NOMO-1 treated with DMSO at 0.1 percent for 48 hours (cell line): ENCODE data around the gene GTF2A1L.
"Not testable (repeated sequence)": the region's sequence is repeated elsewhere in the genome, so short reads cannot be mapped to it uniquely, and the experiment has no call there.

Source experiments
- DNase-seq: peaks from one replicate; lab custom pipeline; 2025; ENCODE audit not compliant: unreplicated experiment; lab: John Stamatoyannopoulos, UW

The GTF2A1L gene

GRCh38 chr2:48695991-48696390 lies 78.3 kb downstream of the GTF2A1L start:
- DNase-seq, result no peak

GRCh38 chr2:48696881-48697280 lies 79.2 kb downstream of the GTF2A1L start:
- no peak for DNase-seq

- no peak for DNase-seq
Observed at GRCh38 chr2:48699348-48699930, 81.8 kb downstream of the GTF2A1L start.

- not testable (repeated sequence) for DNase-seq
Observed at GRCh38 chr2:48703621-48704020, 86.0 kb downstream of the GTF2A1L start.

DNA sequence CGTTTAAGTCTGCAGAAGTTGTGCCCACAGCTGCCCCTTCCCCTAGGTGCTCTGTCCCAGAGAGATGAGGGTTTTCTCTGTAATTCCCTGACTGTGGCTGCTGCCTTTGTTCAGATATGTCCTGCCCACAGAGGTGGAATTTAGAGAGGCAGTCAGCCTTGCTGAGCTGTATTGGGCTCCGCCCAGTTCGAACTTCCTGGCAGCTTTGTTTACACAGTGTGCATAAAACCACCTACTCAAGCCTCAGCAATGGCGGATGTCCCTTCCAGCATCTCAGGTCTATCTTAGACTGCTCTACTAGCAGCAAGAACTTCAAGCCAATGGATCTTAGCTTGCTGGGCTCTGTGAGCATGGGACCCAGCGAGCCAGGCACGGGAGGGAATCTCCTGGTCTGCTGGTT lies 89.8 kb downstream of the GTF2A1L start:
- DNase-seq, result no peak

DNA sequence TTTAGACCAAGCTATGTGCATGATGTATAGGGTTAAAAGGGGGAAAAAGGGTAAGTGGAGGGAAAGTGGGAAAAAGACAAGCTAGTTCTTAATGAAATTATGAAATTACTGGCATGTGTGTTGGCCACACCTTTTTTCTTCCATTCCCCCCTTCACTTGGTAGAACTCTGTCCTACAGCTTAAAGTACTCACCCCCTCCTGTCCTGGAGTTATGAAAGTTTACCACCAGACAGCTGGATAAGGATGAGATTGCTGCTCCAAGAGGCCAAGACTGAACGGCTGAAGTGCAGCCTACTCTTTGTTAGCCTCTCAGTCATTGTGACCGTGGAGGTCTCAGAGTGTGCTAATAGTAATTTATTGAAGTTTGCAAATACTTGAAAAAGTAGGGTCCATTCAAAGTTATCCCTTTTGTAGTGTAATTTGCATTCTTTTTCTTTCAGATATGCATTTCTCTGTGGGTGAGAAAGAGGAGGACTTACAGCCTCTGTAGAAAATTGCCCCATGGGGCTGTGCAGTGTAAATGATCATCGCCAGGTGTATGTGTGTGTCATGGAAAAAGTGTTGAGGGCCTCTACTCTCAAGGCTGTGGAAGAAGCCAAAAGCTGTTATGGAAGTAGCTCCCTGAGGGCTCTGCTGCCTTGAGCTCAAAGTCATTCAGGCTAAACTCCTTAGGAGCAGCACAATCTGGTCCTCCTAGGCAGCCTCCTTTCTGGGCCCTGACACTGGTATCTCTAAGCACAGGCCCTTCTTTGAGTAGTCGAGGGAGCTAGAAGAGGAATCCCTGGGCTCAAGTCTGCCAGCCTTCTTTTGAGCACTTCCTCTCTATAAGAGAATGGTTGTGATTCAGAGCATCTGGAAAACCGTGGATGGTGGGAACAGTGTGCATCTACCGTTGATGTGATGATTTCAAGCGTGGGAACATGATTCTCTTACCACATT lies 91.7 kb downstream of the GTF2A1L start:
- no peak for DNase-seq

GRCh38 chr2:48711343-48711742 lies 93.7 kb downstream of the GTF2A1L start:
- DNase-seq, result peak; percentile 1

DNA sequence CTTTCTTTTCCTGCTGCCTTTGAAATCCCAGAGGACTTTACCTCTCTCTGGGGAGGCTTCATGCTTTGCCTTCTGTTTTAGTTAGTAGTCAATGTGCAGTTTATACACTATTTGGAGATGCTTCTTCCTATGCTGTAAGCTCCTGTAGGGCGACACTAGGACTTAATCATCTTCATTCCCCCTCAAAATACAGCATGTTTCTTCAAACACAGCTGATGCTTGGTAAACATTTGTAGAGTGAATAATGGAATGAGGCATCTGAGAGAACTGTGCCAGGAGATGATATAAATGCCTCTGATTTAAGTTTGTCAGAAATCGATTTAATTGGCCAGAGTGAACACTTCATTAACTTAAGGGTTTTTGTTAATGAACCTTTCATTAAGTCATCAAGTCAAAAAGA lies 94.5 kb downstream of the GTF2A1L start:
- DNase-seq, result no peak

- DNase-seq, result no peak
Observed at GRCh38 chr2:48713647-48714046, 96.0 kb downstream of the GTF2A1L start.

DNA sequence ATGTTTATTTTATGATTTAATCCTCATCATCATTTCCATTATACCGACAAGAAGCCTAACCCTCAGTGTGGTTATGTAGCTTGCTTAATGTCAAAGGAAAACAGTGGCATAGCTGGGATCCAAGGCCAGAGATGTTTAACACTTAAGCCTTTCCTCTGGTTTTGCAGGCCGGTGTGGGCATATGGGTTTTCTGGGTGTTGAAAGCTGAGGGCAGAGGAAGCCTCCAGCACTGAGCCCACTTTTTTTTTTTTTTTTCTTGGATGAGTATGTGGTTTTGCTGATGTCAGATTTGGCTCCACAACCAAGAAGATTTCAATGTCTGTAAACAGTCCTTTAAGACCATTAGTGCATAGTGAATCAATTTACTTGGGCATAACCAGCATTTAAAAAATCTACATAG lies 96.6 kb downstream of the GTF2A1L start:
- DNase-seq, result no peak

DNA sequence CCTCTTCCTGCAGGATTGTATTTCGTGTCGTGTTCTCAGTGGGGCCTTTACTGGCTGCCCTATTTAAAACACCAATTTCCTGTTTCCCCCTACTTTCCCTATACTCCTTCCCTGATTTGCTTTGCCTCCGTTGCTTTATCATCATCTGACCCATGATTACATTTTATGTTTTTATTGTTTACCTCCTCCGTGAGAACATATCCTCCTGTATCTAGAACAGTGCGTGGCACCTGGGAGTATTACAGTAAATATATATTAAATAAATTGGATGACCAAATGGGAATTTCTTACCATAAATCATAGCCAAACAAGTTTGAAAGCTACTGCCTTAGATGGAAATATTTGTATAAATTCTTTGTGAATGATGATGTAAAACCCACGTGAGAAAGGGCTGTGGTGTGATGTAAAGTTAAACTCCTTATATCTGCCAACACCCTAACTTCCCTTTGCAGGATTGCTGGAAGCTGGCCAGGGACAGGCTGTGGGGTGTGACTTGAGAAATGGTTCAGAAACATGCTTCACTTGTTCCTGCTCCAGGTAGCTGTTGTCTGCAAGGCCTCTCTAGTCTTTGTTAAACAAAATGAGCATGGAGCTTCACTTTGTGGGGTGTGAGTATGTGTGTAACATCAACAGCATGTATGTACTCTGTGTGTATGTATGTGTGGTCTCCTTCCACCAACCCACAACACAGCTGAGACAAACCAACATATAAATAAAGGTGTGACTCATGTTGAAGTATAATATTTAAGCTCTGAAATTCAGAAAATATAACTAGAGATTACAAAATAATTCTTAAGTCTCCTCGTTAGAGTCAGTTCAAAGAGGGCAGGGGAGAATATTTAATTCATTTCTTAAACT lies 97.6 kb downstream of the GTF2A1L start:
- DNase-seq, result no peak

DNA sequence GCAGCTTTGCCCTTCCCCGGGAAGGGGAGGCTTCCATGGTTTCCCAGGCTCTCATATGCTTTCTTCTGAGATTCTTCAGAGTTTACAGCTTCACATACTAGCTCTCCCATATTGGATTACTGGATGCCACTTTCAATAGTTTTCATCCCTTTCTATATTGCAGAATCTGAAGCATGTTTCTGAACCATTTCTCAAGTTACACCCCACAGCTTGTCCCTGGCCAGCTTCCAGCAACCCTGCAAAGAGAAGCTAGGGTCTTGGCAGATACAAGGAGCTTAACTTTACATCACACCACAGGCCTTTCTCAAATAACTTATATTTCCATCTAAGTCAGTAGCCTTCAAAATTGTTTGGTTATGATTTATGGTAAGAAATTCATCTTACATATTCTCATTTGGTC lies 98.3 kb downstream of the GTF2A1L start:
- no peak for DNase-seq

GRCh38 chr2:48717846-48718245 lies 100.2 kb downstream of the GTF2A1L start:
- no peak for DNase-seq

- DNase-seq, result no peak
Observed at GRCh38 chr2:48719480-48720177, 102.0 kb downstream of the GTF2A1L start.

DNA sequence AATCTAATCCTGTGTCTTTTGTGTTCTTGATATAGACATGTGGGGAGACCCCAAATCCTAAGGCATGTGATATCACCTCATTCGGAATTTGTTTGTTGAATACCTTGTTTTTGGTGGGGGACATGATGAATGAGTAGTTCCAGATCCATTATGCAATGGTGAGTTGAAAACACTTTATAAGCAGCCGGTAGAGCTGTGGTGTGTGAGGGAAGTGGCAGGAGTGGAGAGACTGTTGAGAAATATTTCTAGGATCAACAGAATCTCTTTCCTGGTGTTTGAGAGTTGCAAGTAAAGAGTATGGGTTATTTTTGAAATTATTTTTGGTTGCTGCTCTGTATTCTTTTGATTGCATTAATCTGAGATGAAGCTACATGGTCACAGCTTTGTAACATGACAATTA lies 103.5 kb downstream of the GTF2A1L start:
- no peak for DNase-seq

GRCh38 chr2:48722391-48722790 lies 104.7 kb downstream of the GTF2A1L start:
- DNase-seq, result no peak

- DNase-seq, result no peak
Observed at GRCh38 chr2:48723129-48723528, 105.5 kb downstream of the GTF2A1L start.

GRCh38 chr2:48724278-48724677 lies 106.6 kb downstream of the GTF2A1L start:
- no peak for DNase-seq

GRCh38 chr2:48725696-48726494 lies 108.2 kb downstream of the GTF2A1L start:
- DNase-seq, result no peak

- DNase-seq, result no peak
Observed at GRCh38 chr2:48727560-48727959, 109.9 kb downstream of the GTF2A1L start.
